PFSK-1 (cell line): ENCODE data around the gene GOLGA5.

Source experiments
- POLR2AphosphoS5 ChIP-seq: IDR thresholded peaks from 2 replicates; pipeline ENCODE4 v1.6.1; 2012; ENCODE audit warnings: low read depth, mild to moderate bottlenecking, control low read depth, low read length, moderate library complexity
- REST ChIP-seq, 2 experiments: IDR thresholded peaks; 2 replicates each; pipeline versions ENCODE4 v1.6.1 to v1.8.0; 2011 to 2012; ENCODE audit warnings: low read depth in 2 of 2, low read length in 2 of 2, control low read depth in 1 of 2, inconsistent platforms in 1 of 2, mild to moderate bottlenecking in 1 of 2, moderate library complexity in 1 of 2; ENCODE audit not compliant: insufficient read depth in 1 of 2
- SIN3A ChIP-seq: IDR thresholded peaks from 2 replicates; pipeline ENCODE4 v1.6.1; 2012; ENCODE audit warnings: mild to moderate bottlenecking, low read length, moderate library complexity, borderline replicate concordance; ENCODE audit not compliant: insufficient read depth
- TAF1 ChIP-seq: IDR thresholded peaks from 2 replicates; pipeline ENCODE4 v1.6.1; 2012; ENCODE audit warnings: low read length, control low read depth, borderline replicate concordance; ENCODE audit not compliant: insufficient read depth

- no peak for TF ChIP-seq POLR2AphosphoS5
- TF ChIP-seq SIN3A = no peak
- TF ChIP-seq TAF1 = no peak
- TF ChIP-seq REST (IDR thresholded peaks at IDR 0.05; ENCODE audit: insufficient read depth in 1 of 2, low read depth in 2 of 2, low read length in 2 of 2) = no peak
These were observed 92.2 kb downstream of the GOLGA5 start for GRCh38 chr14:92886337-92886736.
